AML-193 (cell line): ENCODE measurements around the gene AP1G1.
A peak's percentile ranks its signal among the peaks of the same experiment; 100 is the strongest.
"Not testable (repeated sequence)": the region's sequence is repeated elsewhere in the genome, so short reads cannot be mapped to it uniquely, and the experiment has no call there.

ENCODE experiments used
- DNase-seq, 2 experiments: peaks; one replicate each; lab custom pipeline; 2025; lab: John Stamatoyannopoulos, UW

The AP1G1 gene

GRCh38 chr16:71810155-71810530 is 1.5 kb upstream of the AP1G1 start:
- not testable (repeated sequence) for DNase-seq

GRCh38 chr16:71807905-71808592 is 585 bp downstream of the AP1G1 start:
- peak; percentile 4 to 11 for DNase-seq

DNA sequence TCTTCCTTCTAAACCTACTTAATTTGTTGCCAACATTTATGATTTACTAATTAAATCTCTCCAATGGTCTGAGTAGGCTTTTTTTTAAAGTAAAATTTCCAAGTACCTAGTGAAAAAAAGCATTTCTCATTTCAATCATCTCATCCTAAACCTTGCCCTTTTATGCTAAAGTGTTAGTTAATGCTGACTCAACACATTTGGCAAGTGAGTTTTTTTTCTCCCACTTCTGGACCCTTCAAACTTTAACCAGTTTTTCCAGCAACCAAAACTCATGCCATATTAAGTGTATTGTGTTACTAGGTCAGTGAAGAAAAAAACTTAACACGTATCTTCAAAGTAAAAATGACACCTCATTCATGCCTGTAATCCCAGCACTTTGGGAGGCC is 5.3 kb downstream of the AP1G1 start:
- no peak for DNase-seq

- DNase-seq = no peak
These were observed 12.0 kb downstream of the AP1G1 start for GRCh38 chr16:71796501-71797097.

DNA sequence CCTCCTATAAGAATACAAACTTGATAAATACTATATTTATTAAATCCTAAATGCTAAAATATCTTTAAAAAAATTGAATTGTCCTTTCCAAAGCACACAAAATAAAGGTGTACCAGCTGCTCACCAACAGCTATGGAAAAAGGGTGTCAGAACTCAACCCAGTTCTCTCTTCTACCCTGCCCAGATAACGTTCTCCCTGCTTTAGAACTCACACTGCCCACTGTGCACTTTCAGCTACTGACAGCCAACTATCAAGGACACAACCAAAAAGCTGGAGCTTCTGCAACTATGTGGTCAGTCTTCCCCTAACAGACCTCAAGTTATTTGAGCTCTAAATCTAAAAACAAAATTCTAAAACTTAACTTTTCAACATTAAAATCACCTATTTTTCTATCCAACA is 13.7 kb downstream of the AP1G1 start:
- DNase-seq = no peak

DNA sequence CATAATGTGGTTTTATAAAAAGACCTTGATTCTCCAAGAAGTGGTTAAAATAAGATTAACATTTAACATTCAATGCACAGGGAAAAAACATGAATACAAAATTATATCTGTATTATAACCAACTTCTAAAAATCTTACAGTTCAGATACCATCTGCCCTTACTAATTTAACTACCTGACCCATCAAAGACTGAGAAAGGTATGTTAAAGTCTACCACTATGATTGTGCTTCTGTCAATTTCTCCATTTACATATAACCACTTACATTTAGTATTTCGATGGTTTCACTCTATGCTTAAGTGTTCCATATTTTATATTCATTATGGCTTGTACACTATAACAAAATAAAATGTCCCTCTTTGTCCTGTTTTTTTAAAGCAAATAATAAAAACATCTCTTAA is 14.6 kb downstream of the AP1G1 start:
- no peak for DNase-seq

DNA sequence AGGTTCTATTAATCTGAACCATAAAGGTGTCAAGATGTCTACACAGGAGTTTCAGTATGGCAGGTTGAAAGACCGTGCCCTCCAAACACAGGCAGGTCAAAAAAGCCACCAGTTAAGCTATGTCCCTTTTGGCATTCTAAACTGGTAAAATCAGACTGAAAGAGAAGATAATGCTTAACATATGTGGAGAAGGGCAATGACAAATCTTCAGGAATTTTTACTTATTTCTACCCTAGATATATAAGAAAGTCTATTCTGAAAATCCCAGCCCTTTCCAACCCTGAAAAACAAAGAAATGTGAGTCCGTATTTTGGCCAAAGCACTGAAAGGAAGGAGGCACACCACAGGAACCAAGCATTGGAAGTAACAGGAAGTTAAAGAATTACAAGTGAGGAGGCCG is 16.5 kb downstream of the AP1G1 start:
- DNase-seq = no peak

- DNase-seq = not testable (repeated sequence)
These were observed 18.3 kb downstream of the AP1G1 start for GRCh38 chr16:71790329-71790728.

GRCh38 chr16:71789136-71789535 is 19.5 kb downstream of the AP1G1 start:
- DNase-seq = no peak

DNA sequence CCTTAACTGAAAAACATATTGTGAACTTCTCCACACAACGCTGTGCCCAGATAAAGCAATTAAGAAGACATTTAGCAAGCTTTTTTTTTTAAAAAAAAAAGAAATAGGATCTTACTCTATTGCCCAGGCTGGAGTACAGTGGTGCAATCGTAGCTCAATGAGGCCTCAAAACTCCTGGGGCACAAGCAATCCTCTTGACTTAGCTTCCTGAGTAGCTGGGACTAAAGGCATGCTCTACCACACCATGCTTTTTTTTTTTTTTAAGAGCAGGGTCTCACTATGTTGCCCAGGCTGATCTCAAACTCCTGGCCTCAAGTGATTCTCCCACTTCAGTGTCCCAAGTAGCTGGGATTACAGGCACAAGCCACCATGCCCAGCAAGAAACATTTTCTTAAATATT is 20.1 kb downstream of the AP1G1 start:
- DNase-seq = no peak

- DNase-seq = not testable (repeated sequence)
These were observed 23.5 kb downstream of the AP1G1 start for GRCh38 chr16:71785143-71785542.

DNA sequence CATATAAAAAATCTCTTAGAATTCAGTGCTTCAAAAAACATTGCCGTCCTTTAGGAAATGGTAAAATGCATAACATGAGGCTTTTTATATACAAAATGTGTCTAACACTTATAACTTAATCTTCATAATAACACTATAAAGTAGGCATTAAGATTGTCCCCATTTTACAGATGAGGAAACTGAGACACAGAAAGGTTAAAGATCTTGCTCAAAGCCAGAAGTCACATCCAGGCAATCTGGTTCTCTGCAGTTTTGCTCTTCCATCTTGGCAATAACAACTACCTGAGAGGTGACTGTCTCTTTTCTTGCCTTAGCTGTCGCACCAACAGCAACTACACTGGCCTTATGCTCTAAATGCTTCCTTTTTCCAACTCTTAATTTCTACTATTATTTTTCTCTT is 24.5 kb downstream of the AP1G1 start:
- no peak for DNase-seq

DNA sequence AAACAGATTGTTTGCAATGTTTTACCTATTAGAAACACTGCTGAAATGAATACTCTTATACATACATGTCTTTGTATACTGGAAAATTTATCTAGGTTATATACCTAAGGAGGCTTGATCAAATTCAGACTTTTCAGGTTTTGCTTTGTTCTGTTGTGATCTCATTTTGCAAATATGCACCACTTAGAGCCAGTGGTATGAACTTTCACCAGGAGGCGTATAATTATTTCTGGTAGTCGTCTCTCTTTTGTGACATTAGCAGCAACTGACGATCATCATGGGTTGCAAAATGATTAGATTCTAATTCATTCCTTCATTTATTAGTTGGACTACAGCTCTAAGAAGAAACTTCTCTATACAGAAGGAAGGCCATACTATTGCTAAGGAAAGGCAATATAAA is 26.9 kb downstream of the AP1G1 start:
- no peak for DNase-seq

- DNase-seq = no peak
These were observed 28.0 kb downstream of the AP1G1 start for GRCh38 chr16:71780521-71781089.

GRCh38 chr16:71778780-71779179 is 29.9 kb downstream of the AP1G1 start:
- no peak for DNase-seq

GRCh38 chr16:71777329-71777728 is 31.3 kb downstream of the AP1G1 start:
- no peak for DNase-seq

GRCh38 chr16:71775949-71776348 is 32.7 kb downstream of the AP1G1 start:
- DNase-seq = no peak

DNA sequence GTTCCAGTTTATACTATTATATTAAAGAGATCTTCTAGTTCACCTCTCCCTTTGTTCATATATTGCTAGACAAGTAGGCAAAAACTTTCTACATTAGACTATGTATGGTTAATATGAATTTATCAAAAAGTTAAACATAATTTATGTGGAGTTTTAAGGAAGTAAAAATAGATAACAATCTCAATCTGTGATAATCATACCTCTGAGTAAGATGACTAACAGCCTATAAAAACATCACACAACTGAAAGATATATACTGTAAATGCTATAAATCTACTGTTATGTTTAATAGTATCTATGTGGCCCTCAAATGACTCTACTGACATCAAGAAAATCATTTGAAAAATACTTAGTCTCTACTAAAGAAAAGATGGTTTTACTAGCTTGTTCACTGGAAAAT is 37.1 kb downstream of the AP1G1 start:
- DNase-seq = no peak

GRCh38 chr16:71769222-71769621 is 39.4 kb downstream of the AP1G1 start:
- DNase-seq = no peak

DNA sequence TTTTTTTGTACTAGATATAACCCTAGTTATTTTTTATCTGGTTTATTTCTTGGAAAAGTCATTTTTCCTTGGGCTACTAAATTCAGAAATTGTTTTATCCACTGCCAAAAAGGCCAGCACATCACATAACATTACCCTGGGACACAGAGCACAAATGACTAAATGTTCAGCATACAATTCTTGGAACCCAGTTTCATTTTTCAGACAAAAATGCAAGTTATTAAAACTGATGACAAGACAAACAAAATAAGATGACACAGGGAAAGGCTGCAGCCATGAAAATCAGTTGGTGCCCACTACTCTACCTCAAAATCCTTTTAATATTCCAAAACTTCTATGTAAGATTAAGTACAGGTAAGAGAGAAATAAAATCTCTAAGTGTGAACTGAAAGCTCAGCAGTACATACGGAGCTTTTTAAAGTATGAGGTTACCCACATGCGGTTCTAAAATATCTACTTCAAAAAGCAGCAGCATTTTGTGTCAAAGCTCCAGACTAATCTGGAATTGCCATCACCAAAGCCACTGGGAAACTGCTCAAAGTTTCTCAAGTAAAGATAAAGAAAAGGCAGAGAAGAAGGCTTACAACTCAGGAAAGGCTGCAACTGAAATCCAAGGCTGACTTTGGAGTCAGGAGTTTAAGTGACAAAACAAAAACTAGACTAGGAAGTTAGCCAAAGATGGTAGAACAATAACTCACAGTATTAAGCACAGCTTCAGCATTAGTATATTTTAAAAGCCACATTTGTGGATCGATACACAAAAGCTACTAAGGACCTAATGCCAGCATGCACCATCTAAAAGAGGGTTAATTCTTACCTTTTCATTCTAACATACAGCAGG is 41.4 kb downstream of the AP1G1 start:
- no peak for DNase-seq

GRCh38 chr16:71762186-71762585 is 46.4 kb downstream of the AP1G1 start:
- DNase-seq = no peak

DNA sequence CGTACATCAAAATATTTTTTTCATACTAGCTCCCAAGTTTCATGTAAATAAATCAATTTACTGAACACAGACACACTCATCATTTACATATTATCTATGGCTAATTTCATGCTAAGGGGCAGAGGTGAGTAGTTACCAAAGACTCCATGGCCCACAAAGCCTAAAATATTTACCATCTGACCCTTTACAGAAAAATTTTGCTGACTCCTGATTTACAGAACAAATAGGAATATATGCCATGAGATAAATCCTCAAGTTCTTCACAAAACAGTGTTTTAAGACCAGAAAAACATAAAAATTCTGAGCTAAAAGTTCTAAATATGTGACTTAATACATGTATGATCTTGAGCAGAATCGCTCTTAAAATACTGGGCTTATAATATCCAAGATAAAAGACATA is 47.5 kb downstream of the AP1G1 start:
- no peak for DNase-seq

- no peak for DNase-seq
These were observed 50.3 kb downstream of the AP1G1 start for GRCh38 chr16:71758293-71758760.
